Dendritic cell treated with granulocyte-macrophage colony-stimulating factor and Interleukin-4, amounts not matched to agents 40 ng/mL and 50 ng/mL, for 4 days (primary cell): ENCODE data around the gene USP37.

Experiments
- H3K27ac Mint-ChIP-seq: one replicate; pipeline ENCODE4 v1.8.0; 2022; ENCODE audit warnings: mild to moderate bottlenecking, mixed read lengths
- H3K27me3 Mint-ChIP-seq: one replicate; pipeline ENCODE4 v1.8.0; 2022; ENCODE audit warnings: mild to moderate bottlenecking, mixed read lengths
- H3K36me3 Mint-ChIP-seq: one replicate; pipeline ENCODE4 v1.8.0; 2022; ENCODE audit warnings: low read depth, mixed read lengths
- H3K4me1 Mint-ChIP-seq: one replicate; pipeline ENCODE4 v1.8.0; 2022; ENCODE audit warnings: low read depth, mixed read lengths
- H3K4me3 Mint-ChIP-seq: one replicate; pipeline ENCODE4 v1.8.0; 2022; ENCODE audit warnings: mild to moderate bottlenecking, moderate library complexity, mixed read lengths
- H3K9me3 Mint-ChIP-seq: one replicate; pipeline ENCODE4 v1.8.0; 2022; ENCODE audit warnings: mixed read lengths
- intact Hi-C: fragments of 100-400 bp; cut with micrococcal nuclease; formaldehyde crosslinking; loops from one replicate; pipeline ENCODE4 v1.15.0; 2022

USP37 gene

DNA sequence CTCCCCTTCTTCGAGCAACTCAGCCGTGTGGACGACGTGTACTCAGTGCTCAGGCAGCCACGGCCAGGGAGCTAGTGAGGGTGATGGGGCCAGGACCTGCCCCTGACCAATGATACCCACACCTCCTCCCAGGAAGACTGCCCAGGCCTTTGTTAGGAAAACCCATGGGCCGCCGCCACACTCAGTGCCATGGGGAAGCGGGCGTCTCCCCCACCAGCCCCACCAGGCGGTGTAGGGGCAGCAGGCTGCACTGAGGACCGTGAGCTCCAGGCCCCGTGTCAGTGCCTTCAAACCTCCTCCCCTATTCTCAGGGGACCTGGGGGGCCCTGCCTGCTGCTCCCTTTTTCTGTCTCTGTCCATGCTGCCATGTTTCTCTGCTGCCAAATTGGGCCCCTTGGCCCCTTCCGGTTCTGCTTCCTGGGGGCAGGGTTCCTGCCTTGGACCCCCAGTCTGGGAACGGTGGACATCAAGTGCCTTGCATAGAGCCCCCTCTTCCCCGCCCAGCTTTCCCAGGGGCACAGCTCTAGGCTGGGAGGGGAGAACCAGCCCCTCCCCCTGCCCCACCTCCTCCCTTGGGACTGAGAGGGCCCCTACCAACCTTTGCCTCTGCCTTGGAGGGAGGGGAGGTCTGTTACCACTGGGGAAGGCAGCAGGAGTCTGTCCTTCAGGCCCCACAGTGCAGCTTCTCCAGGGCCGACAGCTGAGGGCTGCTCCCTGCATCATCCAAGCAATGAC, 163.6 kb downstream of the USP37 start:
- no peak overlapping the region for H3K4me3 Mint-ChIP-seq

DNA sequence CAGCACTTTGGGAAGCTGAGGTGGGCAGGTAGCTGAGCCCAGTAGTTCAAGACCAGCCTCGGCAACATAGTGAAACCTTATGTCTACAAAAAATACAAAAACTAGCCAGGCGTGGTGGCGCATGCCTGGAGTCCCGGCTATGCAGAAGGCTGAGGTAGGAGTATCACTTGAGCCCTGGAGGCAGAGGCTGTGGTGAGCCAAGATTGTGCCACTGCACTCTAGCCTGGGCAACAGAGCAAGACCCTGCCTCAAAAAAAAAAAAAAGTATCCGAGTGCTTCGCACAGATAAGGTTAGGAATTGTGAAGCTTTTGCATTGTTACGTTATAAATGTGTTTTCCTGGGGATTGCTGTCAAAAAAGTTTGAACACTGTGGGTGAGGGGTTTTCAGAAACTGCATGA, 164.3 kb downstream of the USP37 start:
- H3K4me1 Mint-ChIP-seq: peaks cover 77% of the 10 kb centered on the region
- no peaks in the 10 kb centered on the region for H3K27me3 Mint-ChIP-seq
- H3K4me3 Mint-ChIP-seq: no peak overlapping the region
- intact Hi-C loops: no loop called here
- peak overlapping the region; percentile 89 for H3K27ac Mint-ChIP-seq
- peaks cover 64% of the 10 kb centered on the region for H3K36me3 Mint-ChIP-seq
- H3K9me3 Mint-ChIP-seq: no peaks in the 10 kb centered on the region

More for the DNA sequence above, 163.6 kb downstream of the USP37 start:
- intact Hi-C loops: no loop called here
- H3K4me1 Mint-ChIP-seq: peaks cover 77% of the 10 kb centered on the region
- H3K9me3 Mint-ChIP-seq: no peaks in the 10 kb centered on the region
- peak overlapping the region; percentile 89 for H3K27ac Mint-ChIP-seq
- peaks cover 60% of the 10 kb centered on the region for H3K36me3 Mint-ChIP-seq
- H3K27me3 Mint-ChIP-seq: no peaks in the 10 kb centered on the region

DNA sequence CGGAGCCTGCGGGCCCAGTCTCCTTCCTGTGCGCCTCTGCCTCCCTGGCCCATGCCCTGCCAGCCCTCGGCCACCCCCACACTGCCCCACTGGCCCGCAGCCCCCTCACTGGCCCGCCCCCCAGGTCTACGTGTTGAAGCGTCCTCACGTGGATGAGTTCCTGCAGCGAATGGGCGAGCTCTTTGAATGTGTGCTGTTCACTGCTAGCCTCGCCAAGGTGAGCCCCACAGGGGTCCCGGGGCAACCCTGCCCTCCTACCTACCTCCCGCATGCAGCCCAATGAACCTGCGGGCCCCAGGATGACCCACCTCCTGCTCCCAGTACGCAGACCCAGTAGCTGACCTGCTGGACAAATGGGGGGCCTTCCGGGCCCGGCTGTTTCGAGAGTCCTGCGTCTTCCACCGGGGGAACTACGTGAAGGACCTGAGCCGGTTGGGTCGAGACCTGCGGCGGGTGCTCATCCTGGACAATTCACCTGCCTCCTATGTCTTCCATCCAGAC, 165.2 kb downstream of the USP37 start:
- Mint-ChIP-seq H3K9me3 (no peaks in the 10 kb centered on the region), H3K36me3 (peaks cover 67% of the 10 kb centered on the region), H3K4me3 (no peak overlapping the region), H3K27me3 (no peaks in the 10 kb centered on the region), H3K27ac (peak overlapping the region; percentile 39), H3K4me1 (peaks cover 72% of the 10 kb centered on the region)
- intact Hi-C loops: no loop called here

DNA sequence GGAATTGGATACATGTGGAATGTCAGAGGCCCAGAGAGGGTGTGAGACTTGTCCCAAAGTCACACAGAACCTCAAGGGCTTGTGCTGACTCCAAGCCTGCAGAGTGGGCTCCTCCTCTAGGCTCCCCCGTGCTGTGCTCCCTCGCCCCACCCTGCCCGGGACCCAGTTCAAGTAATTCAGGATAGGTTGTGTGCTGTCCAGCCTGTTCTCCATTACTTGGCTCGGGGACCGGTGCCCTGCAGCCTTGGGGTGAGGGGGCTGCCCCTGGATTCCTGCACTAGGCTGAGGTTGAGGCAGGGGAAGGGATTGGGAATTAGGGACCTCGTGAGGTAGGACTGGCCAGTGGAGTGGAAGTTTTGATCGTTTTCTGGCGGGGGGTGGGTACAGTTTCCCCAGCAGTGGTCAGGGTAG, 165.7 kb downstream of the USP37 start:
- peaks cover 72% of the 10 kb centered on the region for H3K4me1 Mint-ChIP-seq

DNA sequence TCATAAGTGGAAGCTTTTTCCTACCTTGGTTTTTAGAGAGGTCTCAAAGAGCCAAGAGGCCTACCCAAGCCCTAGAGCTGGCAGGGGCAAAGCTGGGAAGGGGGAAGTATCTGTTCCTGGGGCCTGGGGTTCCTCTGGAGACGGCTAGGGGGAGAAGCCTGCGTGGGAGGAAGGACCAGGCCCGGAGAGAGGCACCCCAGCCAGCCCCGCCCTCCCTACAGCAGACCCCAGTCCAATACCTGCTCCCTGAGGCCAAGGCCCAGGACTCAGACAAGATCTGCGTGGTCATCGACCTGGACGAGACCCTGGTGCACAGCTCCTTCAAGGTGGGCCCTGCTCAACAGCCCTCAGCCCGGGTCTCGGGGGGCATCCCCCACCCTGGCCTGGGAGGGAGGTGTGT, 166.3 kb downstream of the USP37 start:
- peaks cover 77% of the 10 kb centered on the region for H3K36me3 Mint-ChIP-seq
- H3K4me1 Mint-ChIP-seq: peaks cover 72% of the 10 kb centered on the region
- H3K4me3 Mint-ChIP-seq: peak overlapping the region; percentile 99
- H3K27ac Mint-ChIP-seq: peak overlapping the region; percentile 96
- intact Hi-C loops: no loop called here
- no peaks in the 10 kb centered on the region for H3K27me3 Mint-ChIP-seq
- H3K9me3 Mint-ChIP-seq: no peaks in the 10 kb centered on the region

More for the DNA sequence above, 165.7 kb downstream of the USP37 start:
- peaks cover 72% of the 10 kb centered on the region for H3K36me3 Mint-ChIP-seq
- H3K27ac Mint-ChIP-seq: peak overlapping the region; percentile 39
- H3K27me3 Mint-ChIP-seq: no peaks in the 10 kb centered on the region
- H3K9me3 Mint-ChIP-seq: no peaks in the 10 kb centered on the region
- H3K4me3 Mint-ChIP-seq: no peak overlapping the region
- intact Hi-C loops: no loop called here

DNA sequence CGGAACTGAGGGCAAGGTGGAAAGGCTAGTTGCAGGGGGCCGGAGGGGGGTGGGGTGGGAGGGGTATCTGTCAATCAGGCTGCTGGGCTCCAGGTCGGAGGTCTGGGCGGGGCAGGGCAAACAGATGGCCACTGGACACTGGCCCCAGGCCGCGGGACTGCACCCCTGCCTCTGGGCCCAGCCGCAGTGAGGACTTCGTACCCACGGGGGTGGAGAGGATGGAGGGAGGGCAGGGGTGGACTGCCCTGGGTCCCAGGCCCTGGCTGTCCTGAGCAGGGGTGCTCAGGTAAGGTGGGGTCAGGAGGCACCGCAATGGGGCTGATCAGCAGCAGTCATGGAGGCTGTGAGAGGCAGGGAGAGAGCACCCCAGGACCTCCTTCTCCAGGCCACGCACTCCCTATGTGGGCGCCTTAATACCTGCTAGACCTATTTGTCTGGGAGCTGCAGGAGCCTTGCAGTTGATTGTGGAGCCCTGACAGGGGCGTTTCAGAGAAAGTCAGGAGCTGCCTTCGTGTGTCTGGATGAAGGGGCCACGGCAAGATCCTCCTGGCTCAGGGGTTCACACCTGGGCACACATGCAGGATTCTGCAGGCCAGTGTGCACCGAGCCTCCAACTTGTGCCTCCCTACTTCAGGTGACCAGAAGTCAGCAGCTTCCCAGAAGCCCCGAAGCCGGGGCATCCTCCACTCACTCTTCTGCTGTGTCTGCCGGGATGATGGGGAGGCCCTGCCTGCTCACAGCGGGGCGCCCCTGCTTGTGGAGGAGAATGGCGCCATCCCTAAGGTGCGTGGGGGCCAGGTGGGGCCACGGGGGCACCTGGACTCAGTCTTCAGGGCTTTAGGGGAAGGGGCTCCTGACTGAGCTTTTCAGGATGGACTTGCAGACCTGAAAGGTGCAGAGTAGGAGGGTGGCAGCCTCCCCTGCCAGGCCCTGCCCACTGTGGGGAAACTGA, 166.9 kb downstream of the USP37 start:
- no peaks in the 10 kb centered on the region for H3K27me3 Mint-ChIP-seq
- peak overlapping the region; percentile 96 for H3K27ac Mint-ChIP-seq
- peaks cover 84% of the 10 kb centered on the region for H3K36me3 Mint-ChIP-seq
- H3K4me1 Mint-ChIP-seq: peaks cover 74% of the 10 kb centered on the region
- peak overlapping the region; percentile 99 for H3K4me3 Mint-ChIP-seq
- intact Hi-C loops: no loop called here
- no peaks in the 10 kb centered on the region for H3K9me3 Mint-ChIP-seq
